ENCODE data around the gene RALGDS.

GRCh38 chr9:133122935-133123611 lies 2.0 kb upstream of the RALGDS start:
- TF ChIP-seq ZNF645 (tag by site-specific recombination; IDR thresholded peaks at IDR 0.05) (no peak), ZNF155 (tag by site-specific recombination; IDR thresholded peaks at IDR 0.05) (no peak)
